Left renal cortex interstitium (tissue), 4 donors: ENCODE data around the gene MARK2. TPM values are rescaled to one million over a fixed set of nuclear protein-coding genes. Genes with fewer than 3 reads are reported as not detected.
"Not testable (repeated sequence)": the region's sequence is repeated elsewhere in the genome, so short reads cannot be mapped to it uniquely, and the experiment has no call there.

Source experiments
- DNase-seq, 4 donors: peaks; one replicate each; pipeline ENCODE4 v3.0.0-alpha.2; 2013; ENCODE audit warnings: low read depth in 4 of 4, low spot score in 2 of 4, missing footprints in 1 of 4
- polyA plus RNA-seq, 4 donors: library from polyadenylated mRNA; unstranded; fragments of 120-200 nt; gene quantifications; one replicate each; pipeline ENCODE4 v1.2.1, GENCODE V29; 2013; ENCODE audit not compliant: insufficient read length in 4 of 4

MARK2 gene
- polyA plus RNA-seq, result 10 to 100 TPM; 30.4 to 40.4 (median 35.7) TPM

DNA sequence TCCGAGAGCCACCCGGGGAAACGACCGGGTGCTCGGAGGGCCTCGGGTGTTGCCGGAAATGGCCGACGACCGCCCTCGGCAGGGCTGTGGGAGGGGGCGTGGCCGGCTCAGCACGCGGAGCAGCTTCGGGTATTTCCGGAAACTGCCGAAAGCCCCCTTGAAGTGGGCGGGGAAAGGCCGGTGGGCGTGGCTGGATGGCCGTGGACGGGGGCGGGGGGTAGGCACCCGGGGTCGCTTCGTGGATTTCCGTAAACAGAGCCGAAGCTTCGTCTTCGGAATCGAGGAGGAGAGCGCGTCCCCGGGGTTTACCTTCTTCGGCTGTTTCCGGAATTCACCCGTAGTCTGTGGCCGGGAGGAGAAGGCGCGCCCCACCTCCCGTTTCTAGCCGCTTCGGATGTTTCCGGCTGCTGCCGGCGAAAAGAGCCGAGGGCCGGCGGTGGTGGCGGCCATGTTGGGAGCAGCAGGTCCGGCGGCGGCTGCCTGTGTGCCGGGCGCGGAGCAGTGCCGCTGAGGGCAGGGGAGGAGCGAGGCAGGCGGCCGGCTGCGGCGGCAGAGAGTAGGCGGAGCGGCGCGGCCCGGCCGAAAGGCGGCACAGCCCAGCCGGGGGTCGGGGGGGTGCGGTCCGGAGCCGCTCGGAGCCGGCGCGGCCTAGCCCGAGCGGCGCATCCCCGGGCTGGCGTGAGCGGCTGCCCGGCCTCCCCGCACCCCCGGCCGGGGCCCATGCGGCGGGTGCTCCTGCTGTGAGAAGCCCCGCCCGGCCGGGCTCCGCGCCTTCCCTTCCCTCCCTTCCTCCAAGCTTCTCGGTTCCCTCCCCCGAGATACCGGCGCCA is at the start of gene MARK2:
TSS of gene MARK2 (plus strand) at position 433 of the 830 bp plus-strand sequence. CDS start at position 830, 397 bp downstream.
- peak; percentile 93 to 98 (median 97) for DNase-seq

DNA sequence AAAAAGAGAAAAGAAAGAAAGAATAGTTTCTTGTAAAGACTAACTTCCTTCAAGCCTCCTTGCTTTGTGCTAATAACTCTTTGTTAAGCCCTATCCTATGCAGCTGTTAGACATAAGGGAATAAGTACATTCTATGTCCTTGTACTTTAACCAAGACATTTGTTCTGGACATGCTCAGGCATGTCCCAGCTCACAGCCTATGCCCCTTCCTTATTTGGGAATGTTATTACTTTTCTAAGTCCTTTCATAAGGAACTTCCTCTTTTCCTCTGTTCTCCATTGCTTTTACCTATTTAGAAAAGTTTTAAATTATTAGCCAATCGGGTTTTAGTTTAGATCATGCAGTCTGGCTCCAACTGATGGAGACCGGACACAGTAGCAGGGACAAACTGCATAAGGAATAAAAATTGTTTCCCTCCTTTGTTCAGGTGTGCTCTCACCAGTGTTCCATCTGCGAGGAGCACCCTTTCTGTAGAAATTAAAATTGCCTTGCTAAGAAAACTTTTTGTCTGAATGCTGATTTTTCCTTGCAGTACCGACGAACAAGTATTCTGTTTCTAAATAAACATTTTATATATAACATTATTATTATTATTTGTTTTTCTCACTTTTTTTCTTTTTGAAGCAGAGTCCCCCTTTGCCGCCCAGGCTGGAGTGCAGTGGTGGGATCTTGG is 47.3 kb upstream of the MARK2 start:
- no peak for DNase-seq

DNA sequence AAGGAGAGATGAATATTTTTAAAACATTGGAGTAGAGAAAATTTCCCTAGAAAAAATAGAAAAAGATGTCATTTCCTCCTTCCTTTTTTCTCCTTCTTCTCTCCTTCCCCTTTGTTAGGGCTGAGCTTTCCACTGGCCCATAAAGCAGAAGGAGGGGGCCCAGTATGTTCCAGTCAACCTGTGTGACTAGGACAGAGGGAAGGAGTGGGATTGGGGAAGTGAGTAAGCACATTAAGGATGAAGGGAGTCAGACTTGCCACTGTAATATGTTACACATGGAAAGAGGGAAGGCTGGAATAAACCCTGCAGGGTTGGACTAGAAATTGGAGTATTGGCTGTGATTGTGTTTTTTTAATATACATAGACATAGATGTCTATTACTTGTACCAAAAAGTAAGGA is 45.7 kb upstream of the MARK2 start:
- no peak for DNase-seq

DNA sequence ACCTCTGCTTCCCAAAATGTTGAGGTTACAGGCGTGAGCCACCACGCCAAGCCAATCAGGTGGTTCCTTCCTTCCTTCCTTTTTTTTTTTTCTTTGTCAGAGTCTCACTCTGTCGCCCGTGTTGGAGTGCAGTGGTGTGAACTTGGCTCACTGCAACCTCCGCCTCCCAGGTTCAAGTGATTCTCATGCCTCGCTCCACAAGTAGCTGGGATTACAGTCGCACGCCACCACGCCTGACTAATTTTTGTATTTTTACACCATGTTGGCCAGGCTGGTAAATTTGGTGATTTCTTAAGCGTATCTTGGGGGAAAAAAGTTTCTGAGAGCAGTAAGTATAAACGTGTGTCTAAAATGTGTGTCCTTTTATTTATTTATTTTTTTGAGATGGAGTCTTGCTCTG is 43.8 kb upstream of the MARK2 start:
- no peak for DNase-seq

DNA sequence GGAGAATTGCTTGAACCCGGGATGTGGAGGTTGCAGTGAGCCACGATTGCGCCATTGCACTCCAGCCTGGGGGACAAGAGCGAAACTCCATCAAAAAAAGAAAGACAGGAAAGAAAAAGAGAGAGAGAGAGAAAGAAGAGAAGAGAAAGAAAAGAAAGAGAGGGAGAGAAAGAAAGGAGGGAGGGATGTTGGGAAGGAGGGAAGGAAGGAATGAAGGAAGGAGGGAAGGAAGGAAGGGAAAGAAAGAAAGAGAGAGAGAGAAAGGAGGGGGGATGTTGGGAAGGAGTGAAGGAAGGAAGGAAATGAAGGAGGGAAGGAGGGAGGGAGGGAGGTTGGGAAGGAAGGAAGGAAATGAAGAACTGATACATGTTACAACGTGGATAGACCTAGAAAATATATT is 38.0 kb upstream of the MARK2 start:
- no peak for DNase-seq

DNA sequence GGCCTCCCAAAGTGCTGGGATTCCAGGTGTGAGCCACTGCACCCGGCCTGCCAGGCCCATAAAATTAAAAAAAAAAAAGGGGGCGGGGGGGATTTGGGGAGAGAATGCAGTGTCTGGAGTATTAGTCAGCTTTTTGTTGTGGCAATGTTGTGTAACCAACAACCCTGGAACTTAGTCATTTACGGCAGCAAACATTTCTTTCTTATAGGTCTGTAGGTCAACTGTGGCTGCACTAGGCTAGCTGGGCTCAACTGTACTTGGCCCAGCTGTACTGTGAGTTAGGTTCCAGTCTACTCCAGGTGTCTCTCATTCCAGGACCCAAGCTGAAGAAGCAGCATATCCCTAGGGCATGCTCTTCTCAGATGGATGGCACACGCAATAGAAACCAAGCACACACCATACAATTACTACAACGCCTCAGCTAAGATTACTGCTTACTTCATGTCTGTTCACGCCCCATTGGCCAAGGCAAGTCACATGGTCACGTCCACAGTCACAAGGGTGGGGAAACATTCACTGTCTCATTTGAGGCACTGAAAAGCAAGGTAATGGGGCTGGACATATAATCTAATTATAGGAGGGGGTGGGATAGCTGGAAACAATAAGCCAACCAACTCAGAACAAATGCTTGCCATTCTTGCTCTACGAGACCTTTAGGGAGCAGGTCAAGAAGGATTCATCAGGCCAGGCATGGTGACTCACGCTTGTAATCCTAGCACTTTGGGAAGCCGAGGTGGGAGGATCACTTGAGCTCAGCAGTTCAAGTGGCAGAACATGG is 36.1 kb upstream of the MARK2 start:
- DNase-seq, result no peak

DNA sequence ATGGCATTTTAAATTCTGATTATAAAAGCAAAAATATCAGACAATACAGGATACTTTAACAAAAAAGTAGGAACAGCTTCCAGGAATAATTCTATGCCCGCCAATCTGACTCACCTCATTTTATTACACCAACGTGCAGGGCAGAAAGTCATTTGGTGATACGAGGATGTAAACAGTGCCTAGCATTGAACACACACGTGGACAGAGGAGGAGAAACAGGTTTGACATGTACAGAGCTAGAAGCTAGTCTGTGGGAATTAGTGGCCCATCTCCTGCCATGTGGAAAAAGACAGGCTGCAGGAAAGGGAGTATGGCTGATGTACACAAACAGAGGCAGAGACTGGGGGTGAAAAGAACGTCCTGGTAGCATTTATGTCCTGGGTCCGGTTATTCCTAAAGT is 34.7 kb upstream of the MARK2 start:
- DNase-seq, result no peak

DNA sequence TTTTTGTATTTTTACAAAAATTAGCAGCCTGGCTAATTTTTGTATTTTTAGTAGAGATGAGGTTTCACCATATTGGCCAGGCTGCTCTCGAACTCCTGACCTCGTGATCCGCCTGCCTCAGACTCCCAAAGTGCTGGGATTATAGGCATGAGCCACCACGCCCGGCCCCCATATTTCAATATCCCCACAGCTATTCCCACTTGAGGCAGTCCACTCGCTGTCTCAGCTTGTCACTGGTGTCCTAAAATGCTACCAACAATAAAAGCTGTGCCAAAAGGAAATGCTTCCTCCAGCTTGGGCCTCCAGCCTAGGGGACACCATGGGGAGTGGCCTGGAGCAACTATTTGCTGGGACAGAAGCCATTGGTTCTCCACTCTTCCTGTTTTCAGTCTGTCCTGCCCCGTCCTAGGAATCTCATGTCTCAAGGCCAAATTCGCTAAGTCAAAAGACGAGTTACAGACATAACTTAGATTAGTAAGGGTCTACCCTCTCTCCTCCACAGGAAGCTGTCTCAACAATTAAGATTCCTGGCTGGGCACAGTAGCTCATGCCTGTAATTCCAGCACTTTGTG is 33.0 kb upstream of the MARK2 start:
- no peak for DNase-seq

DNA sequence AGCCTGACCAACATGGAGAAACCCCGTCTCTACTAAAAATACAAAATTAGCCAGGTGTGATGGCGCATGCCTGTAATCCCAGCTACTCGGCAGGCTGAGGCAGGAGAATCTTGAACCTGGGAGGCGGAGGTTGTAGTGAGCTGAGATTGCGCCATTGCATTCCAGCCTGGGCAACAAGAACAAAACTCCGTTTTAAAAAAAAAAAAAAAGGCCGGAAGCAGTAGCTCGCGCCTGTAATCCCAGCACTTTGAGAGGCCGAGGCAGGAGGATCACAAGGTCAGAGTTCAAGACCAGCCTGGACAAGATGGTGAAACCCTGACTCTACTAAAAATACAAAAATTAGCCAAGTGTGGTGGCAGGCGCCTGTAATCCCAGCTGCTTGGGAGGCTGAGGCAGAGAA is 28.5 kb upstream of the MARK2 start:
- not testable (repeated sequence) for DNase-seq

DNA sequence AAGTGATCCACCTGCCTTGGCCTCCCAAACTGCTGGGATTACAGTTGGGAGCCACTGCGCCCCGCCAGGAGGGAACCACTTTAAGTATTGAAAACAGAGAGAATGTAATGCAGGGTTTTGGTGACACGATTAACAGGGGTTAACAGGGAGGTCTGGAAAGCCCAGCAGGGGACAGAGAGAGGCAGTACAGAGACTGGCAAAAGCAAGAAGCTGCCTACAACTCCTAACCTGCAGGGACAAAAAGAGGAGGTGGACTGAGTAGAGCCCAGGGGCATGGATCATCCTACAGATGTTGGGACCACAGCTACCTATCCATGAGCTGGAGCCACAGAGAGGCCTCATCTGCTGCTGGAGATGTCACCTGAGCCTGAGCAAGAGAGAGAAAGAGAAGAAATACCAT is 27.4 kb upstream of the MARK2 start:
- no peak for DNase-seq

DNA sequence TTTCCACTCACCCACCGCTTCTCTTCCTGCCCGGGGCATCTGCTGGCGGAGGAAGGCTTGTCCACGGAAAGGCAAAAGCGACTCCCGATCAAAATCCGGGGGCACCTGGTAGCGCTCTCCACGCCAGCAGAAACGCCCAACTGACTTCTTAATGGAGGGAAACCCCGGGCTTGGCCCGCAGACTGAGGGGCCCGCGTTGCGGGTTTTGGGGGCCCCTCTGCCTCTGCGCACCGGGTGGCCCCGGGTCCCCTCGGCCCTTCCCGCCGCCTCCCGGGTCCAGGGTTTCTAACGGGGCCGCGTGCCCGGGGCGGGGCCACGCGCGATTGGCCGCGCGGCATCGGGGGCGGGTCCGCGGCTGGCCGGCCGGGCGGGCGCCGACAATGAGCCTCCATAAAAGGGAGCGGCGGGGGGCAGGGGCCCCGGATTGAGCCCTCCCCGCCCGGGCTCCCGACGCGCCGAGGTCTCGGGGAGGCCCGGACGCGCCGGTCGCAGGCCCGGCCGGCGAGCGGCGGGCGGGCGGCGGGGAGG is 25.8 kb upstream of the MARK2 start, which contains the start of gene SPINDOC:
TSS of gene SPINDOC (plus strand) at position 422 of the 528 bp plus-strand sequence. CDS start 231 bp downstream, outside the sequence.
- DNase-seq, result peak in 1 of 4 donors; percentile 63

DNA sequence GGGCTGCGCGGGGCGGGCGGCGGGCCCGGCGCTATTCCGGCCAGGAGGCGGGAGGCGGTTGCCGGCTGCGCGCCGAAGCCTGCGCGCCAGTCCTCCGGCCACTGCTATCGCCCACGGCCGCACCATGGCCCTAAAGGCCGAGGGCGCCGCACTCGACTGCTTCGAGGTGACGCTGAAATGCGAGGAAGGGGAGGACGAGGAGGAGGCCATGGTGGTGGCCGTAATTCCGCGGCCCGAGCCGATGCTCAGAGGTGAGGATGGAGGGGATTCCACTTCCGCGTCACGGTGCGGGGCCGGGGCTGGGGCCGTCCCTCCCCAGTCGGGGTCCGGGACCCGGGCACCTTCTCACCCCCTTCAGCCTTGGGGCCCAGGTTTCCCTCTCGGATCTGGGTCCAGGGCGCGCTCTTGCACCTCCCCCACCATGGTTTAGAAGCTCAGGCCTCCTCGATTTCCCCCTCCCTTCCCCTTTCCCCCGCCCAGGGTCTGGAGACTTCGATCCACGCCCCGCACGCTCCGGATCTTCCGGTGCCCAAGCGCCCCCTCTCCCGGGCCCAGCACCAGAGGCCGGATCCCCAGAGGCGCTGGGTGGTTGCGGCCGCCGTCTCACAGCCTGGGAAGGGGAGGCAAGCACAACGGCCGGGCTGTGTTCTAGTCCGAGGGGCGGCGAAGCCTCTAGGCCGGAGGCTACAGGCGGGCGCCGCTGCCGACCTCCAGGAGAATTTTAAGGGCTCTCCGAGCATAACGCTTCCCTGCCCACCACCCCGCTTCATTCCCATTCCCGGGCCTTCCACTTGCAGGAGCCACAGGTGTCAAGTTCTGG is 25.1 kb upstream of the MARK2 start:
- DNase-seq, result peak in 1 of 4 donors; percentile 52

DNA sequence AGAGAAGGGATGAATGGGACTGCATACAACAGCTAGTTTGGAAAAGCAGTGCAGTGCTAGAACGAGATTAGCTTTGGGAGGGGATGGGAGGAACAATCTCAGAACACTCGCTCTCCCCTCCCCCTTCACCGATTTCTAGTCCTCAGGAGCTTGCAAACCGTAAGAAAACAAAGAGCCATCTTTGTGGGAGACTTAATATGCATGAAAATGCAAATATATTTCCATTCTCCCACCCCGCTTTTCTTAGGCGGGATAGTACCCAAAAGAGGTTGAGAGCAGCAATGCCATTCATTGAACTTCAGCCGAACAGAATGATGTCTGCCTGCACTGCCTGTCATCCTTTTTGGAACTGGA is 24.6 kb upstream of the MARK2 start:
- DNase-seq, result no peak

DNA sequence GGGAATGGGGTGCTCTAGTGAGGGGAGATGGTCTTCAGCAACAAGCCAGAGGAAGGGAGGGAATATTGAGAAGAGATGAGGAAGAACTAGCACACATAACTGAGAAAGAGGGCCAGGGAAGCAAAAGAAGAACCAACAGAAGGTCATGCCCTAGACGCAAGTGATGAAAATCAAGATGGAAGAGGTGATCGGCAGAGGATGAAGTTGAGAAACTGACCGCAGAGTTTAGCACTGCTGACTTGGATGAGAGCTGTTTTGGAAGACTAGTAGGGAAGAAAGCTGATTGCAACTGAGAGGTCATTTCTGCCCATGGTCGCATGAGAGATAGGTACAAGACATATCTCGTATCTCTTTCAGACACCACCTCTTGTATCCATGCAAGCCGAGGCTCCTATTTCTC is 22.7 kb upstream of the MARK2 start:
- DNase-seq, result no peak

DNA sequence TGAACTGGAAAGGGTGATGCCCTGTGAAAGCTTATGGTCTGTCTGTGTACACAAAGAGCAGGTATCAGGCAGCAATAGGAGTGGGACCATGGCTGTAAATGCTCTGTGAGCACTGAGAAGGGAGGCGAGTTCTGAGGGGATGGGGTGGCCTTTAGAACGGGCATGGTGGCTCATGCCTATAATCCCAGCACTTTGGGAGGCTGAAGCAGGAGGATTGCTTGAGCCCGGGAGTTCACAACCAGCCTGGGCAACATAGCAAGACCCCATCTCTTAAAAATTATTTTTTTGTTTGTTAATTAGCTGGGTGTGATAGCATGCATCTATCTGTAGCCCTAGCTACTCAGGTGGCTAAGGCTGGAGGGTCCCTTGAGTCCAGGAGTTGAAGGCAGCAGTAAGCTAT is 22.2 kb upstream of the MARK2 start:
- no peak for DNase-seq

DNA sequence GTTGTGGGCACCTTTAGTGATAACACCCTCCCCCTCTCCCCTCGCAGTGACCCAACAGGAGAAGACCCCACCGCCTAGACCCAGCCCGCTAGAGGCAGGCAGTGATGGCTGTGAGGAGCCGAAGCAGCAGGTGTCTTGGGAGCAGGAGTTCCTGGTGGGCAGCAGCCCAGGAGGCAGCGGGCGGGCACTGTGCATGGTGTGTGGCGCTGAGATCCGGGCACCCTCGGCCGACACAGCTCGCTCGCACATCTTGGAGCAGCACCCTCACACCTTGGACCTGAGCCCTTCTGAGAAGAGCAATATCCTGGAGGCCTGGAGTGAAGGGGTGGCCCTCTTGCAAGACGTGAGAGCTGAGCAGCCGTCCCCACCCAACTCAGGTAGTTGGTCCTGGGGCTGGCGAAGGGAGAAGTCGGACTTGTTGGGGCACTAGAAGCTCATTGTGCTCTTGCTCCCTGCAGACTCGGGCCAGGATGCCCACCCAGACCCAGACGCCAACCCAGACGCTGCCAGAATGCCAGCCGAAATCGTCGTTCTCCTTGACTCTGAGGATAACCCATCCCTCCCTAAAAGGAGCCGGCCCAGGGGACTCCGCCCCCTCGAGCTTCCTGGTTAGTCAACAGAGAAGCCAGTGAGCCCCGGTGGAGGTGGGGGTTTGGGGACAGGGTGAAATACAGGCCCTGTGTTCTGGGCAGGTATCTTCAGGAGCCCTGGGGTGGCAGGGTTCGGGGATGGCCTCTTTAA is 21.0 kb upstream of the MARK2 start:
- DNase-seq, result no peak

DNA sequence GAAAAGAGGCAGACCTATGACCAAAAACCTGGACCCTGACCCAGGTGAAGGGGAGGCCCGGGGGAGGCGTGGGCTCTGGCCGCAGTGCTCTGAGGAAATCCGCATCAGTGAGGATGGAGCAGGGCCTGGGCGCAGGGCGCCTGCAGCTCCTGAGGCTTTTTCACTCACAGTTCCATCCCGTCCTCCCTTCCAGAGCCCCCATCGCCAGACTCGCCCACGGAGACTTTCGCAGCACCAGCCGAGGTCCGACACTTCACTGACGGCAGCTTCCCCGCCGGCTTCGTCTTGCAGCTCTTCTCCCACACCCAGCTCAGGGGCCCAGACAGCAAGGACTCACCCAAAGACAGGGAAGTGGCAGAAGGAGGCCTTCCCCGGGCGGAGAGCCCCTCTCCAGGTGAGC is 20.3 kb upstream of the MARK2 start:
- no peak for DNase-seq

DNA sequence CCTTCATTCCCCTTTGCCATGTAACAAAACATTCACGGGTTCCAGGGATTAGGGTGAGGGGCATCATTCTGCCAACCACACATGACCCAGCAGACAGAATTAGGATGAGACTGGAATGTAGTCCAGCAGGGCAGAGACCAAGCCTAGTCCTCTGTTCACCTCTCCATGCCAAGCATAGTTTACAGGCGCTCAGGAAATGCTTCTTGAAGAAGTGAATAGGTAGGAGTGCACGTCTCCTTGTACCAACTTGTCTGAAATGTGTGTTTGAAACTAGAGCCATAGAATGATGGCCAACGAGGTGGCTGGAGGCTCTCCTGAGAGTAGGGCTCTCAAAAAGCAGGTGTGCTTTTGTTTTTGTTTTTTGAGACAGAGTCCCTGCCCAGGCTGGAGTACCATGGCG is 17.5 kb upstream of the MARK2 start:
- DNase-seq, result no peak
